HG02798 (cell line): ENCODE results near the gene CLSTN2.

ENCODE experiments used
- ATAC-seq: cut with Tn5 transposase; IDR thresholded peaks from one replicate; pipeline ENCODE4 v1.9.1; 2021; ENCODE audit warnings: mild to moderate bottlenecking; ENCODE audit not compliant: unreplicated experiment, poor library complexity

CLSTN2 gene

GRCh38 chr3:140358686-140359085 is 423.7 kb downstream of the CLSTN2 start:
- ATAC-seq, result no peak

GRCh38 chr3:140359233-140359995 is 424.4 kb downstream of the CLSTN2 start:
- ATAC-seq, result no peak

GRCh38 chr3:140360332-140360731 is 425.3 kb downstream of the CLSTN2 start:
- ATAC-seq, result no peak

GRCh38 chr3:140363801-140364200 is 428.8 kb downstream of the CLSTN2 start:
- no peak for ATAC-seq

DNA sequence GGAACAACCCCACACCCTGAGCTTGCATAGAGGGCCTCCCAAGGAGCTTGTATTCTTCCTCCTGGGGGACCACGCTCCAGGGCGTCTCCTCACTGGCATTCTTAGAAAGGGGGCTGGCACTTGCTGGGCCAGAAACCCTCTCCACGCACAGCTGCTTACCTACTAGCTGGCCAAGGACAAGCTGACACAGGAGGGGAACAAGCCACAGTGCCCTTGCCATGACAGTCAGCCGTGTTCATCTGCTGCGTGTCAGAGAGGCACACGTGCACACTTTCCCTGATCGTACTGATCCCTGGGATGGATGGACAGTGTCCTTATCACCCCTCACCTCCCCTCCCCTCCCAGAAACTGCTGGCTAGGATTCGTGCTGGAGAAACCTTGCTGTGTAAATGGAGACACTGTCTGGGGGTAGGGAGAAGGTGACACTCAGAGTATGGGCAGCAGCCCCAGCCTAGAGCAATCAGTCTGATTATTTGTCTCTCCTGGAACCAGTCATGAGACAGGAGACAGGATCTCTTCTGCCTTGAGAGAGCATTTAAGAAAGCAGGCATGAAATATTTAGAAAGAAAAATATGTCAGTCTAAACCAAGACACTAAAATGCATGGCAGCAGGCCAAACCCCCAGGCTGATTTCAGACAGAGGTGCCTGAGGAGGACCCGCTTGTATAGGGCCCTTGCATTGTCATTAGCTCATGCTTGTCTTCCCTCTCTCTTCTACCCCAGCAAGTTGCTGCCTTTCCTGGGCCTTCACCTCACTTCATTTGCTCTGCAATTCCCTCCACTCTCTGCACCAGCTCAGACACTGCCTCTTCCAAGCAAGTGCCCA is 431.1 kb downstream of the CLSTN2 start:
- ATAC-seq, result no peak

DNA sequence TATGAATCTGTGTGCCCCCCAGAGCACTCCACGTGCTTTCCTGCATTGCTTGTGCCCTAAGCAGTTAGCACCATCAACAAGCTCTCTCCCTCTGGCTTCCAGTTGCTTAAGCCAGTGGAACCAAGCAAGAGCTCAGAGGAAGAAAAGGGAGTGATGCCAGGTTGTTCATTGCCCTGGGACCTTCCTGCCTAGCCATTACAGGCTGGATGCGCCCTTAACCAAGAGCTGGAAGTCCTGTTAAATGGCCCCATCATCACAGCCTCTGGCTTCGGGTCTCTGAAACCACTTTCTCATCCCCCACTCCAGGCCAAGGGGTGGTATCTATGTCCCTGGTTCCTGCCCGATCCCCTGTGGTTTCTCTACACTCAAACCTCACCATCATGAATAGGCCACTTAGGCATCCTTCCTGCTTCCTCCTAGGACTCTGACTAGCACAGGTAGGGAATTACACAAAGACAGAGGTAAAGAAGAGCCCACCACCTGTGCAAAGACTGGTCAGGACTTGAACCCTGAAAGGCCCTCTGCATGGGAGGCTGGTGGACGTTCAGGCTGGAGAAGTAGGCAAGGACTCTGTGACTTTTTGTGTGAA is 433.3 kb downstream of the CLSTN2 start:
- ATAC-seq, result no peak

DNA sequence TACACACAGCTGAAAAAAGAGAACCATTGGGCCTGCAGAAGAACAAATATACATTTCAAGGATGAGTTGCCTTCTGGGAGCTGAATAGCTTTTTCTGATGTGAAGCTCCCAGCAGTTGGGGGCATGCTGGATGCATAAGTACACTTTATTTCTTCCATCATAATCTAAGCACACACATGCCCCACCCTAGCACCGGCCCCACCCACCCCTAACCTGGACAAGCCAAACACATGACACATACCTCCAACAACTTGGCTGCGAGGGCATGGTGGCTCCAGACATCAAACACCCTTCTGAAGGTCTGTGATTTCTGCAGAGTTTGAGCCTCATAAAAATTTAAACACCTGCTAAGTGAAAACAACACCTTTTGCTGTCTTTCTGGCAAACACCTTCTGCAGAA is 435.7 kb downstream of the CLSTN2 start:
- no peak for ATAC-seq

DNA sequence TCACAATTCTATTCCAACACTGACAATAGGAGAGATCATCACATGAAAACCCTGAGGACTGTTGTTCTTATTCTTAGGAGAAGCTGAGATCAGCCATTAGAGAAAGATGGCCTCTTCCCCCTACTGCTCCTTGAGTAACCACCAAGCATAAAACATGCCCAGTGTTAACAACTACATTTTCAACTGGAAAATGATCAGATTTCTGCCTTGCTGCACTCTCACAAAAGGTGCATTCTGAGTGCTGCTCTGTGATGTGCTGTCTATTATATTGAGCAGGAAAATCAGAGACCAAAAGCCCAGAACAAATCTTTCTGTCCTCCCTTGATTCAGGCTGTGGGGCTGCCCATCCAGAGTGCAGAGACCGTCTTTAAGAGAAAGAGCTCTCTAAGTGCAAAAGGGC is 438.2 kb downstream of the CLSTN2 start:
- no peak for ATAC-seq

GRCh38 chr3:140375002-140375401 is 440.0 kb downstream of the CLSTN2 start:
- no peak for ATAC-seq

- ATAC-seq, result no peak
Observed at GRCh38 chr3:140376136-140376889, 441.3 kb downstream of the CLSTN2 start.

DNA sequence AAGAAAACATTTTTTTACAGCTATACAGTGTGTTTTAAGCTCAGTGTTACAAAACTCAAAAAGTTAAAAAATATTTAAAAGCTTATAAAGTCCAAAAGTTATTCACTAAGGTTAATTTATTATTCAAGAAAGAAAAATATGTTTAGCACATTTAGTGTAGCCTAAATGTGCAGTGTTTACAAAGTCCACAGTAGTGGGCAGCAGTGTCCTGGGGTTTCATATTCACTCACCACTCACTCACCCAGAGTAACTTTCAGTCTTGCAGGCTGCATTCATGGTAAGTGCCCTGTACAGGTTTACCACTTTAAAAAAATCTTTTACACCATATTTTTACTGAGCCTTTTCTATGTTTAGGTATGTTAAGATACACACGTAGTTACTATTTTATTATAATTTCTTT is 442.7 kb downstream of the CLSTN2 start:
- ATAC-seq, result no peak

DNA sequence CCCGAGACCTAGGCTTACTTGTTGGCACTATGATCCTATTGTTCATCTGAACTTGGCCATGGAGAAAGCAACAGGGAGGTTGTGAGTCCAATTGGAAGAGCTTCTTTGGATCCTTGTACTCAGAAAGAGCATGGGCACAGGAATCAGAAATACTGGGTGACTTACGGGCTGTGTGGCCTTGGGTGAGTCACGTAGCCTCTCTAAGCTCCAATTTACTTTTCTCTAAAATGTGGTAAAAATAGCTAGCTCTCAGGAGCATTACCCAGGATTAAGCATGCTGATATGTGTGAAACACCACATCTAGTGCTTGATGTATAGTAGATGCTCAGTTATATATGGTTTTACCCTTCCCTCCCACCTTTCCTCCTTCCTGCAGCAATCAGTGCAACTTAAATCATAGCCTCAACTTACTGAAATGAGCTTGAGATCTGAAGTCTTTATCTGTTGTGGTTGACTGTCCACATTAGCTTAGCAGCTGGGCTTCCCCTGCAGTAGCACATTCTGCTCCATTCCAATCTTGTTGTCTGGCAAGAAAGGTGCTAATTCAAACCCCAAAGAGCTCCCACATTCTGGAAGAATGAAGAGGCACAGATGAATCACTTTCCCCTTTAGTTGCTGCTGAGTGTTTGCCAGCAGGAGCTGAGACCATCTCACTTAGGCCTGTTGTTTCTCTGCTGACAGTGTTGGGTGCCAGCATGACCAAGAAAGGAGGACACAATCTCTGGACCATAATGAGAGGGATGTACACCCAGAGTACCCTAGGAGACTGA is 443.8 kb downstream of the CLSTN2 start:
- ATAC-seq, result no peak

DNA sequence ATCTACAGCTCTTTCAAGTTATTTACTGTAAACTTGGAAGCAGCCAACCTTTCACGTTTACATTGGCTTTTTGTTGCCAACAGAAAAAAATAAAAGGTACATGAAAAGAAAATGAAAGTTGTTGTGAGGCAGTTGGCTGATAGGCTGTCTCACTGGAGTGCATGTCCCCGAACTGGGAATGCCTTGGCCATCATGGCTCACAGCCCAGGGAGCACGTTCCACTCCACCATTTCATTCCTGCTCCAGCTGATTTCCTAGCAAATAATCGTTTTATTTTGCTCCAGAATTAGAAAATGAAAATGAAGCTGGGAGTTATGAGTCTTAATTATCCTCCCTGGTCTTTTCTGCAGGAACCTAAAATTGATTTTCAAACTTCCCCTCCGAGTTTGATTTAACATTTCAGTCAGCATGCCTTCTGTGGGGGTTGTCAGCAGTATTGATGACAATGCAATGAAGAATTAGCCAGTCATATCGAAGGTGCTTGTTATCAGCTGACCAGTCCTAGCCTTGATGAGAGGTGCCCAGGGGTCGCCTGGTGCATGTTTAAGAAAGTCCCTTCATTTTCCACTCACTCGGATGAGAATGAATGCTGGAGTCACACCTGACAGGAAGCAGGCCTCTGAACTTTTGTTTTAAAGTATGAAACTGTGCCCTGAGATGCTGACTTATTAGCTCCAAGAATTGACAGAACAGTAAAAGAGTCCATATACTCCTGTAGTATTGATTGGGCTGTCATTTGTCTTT is 449.2 kb downstream of the CLSTN2 start:
- no peak for ATAC-seq

- no peak for ATAC-seq
Observed at GRCh38 chr3:140384876-140385275, 449.9 kb downstream of the CLSTN2 start.

DNA sequence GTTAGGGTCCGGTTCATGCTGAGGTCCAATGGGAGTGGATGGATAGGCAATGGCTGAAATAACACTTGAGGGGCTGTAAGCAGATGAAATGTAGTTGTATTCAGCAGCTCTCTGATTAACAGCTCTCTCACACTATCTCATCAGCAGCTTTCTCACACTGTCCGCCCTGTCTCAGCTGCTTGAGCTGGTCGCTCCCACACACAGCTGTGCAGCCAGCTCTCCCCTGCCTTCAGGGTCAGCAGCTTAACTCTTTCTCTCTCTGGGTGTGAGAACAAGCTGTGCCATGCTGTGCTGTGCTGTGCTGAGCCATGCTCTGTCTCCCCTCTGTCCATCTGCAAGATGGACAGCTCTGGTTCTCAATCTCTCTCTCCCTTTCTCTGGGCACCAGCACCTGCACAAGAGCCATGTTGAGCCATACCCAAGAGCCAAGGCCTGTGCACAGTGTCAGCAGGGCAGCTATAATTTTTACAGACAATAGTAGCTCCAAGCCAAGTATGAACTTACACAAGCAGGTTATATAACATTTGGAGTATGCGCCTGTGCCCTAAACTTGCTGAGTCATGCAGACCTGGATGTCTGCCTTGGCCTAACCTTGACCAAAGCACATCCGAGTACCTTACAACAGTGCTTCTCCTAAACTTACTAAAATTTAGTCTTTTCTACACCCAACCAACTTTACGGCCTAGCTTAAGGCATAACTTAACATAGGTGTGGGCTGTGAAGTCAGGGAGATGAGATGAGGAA is 451.5 kb downstream of the CLSTN2 start:
- no peak for ATAC-seq

DNA sequence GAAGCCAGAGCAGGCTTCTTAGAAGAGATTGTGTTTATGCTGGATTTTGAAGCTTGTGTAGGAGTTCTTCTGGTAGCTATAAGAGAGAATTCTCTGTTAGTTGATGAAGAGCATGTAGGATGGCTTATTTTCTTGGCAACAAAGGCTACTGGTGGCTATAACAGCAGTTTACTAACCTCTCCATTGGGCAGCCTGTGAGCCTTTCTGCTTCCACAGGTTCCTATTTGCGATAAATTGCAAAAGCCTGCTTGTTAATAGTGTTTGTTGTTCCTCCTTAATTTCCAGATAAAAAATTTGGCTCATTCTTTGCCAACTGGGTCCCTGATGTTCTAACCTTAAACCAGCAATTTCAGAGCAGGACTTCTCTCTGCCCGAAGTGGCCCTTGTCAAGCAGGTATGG is 452.3 kb downstream of the CLSTN2 start:
- ATAC-seq, result no peak

GRCh38 chr3:140388202-140388922 is 453.4 kb downstream of the CLSTN2 start:
- no peak for ATAC-seq

GRCh38 chr3:140391061-140391460 is 456.1 kb downstream of the CLSTN2 start:
- no peak for ATAC-seq
